WTC11 (cell line): ENCODE measurements around the gene SLC8A1.

ENCODE experiments used
- CBFB ChIP-seq: sonication (generic); formaldehyde crosslinking; IDR thresholded peaks from 2 replicates; pipeline ENCODE4 v1.8.1; 2022; ENCODE audit warnings: mild to moderate bottlenecking, low read depth, missing genetic modification reagents
- ESRRA ChIP-seq: sonication (generic); formaldehyde crosslinking; IDR thresholded peaks from 2 replicates; pipeline ENCODE4 v1.8.1; 2022; ENCODE audit warnings: mild to moderate bottlenecking, missing genetic modification reagents, borderline replicate concordance
- FOXJ3 ChIP-seq: sonication (generic); formaldehyde crosslinking; IDR thresholded peaks from 2 replicates; pipeline ENCODE4 v1.9.0; 2021; ENCODE audit warnings: missing genetic modification reagents, mild to moderate bottlenecking, borderline replicate concordance
- SP1 ChIP-seq: sonication (generic); formaldehyde crosslinking; conservative IDR thresholded peaks from 2 replicates; pipeline ENCODE4 v1.8.1; 2022; ENCODE audit warnings: missing genetic modification reagents
- TF ChIP-seq, protein P1 (sequence below): fragments of 200-600 bp; IDR thresholded peaks from 2 replicates; pipeline ENCODE4 v1.8.0; 2022; ENCODE audit warnings: antibody characterized with exemption

DNA sequence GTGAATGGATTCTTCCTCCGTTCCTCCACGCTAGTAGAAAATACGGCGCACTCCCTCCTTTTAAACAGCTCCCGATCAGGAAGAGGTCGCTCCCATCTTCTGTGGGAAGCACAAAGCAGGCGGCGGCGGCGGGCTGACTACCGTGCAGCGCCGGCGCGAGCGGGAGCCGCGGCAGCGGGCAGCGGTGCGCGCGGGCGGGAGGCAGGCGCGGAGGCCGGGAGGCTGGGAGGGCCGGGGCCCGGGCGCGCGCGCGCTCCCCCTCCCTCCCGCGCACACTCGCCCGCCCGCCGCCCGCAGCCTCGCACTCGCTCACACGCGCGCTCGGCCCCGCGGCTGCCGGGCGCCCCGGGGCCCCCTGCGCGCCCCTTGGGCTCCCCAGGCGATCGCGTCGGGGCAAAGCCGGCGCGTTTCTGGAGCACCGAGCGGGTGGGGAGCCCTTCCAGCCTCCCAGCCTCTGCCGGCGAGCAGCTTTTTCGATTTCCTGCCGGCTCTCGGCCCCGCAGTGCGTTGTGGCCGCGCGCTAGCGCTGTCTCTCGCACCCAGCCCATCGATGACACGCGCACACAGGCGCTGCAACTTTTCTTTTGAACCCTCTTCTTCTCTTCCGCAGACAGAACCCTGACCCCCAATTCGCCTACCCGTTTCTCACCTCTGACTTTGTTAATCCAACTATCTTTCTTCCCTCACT lies at the start of gene SLC8A1:
- TF ChIP-seq FOXJ3 (CRISPR knock-in tag) = no peak
- TF ChIP-seq SP1 (CRISPR knock-in tag) = no peak
- no peak for TF ChIP-seq ESRRA
- TF ChIP-seq, protein P1, sequence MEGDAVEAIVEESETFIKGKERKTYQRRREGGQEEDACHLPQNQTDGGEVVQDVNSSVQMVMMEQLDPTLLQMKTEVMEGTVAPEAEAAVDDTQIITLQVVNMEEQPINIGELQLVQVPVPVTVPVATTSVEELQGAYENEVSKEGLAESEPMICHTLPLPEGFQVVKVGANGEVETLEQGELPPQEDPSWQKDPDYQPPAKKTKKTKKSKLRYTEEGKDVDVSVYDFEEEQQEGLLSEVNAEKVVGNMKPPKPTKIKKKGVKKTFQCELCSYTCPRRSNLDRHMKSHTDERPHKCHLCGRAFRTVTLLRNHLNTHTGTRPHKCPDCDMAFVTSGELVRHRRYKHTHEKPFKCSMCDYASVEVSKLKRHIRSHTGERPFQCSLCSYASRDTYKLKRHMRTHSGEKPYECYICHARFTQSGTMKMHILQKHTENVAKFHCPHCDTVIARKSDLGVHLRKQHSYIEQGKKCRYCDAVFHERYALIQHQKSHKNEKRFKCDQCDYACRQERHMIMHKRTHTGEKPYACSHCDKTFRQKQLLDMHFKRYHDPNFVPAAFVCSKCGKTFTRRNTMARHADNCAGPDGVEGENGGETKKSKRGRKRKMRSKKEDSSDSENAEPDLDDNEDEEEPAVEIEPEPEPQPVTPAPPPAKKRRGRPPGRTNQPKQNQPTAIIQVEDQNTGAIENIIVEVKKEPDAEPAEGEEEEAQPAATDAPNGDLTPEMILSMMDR = no peak
- no peak for TF ChIP-seq CBFB (CRISPR knock-in tag)
